GM21786 (cell line): ENCODE data around the gene JADE3.
"Not testable (repeated sequence)": the region's sequence is repeated elsewhere in the genome, so short reads cannot be mapped to it uniquely, and the experiment has no call there.

Experiments used
- ATAC-seq: cut with Tn5 transposase; IDR thresholded peaks from one replicate; pipeline ENCODE4 v1.9.1; 2021; ENCODE audit not compliant: unreplicated experiment

Gene JADE3

DNA sequence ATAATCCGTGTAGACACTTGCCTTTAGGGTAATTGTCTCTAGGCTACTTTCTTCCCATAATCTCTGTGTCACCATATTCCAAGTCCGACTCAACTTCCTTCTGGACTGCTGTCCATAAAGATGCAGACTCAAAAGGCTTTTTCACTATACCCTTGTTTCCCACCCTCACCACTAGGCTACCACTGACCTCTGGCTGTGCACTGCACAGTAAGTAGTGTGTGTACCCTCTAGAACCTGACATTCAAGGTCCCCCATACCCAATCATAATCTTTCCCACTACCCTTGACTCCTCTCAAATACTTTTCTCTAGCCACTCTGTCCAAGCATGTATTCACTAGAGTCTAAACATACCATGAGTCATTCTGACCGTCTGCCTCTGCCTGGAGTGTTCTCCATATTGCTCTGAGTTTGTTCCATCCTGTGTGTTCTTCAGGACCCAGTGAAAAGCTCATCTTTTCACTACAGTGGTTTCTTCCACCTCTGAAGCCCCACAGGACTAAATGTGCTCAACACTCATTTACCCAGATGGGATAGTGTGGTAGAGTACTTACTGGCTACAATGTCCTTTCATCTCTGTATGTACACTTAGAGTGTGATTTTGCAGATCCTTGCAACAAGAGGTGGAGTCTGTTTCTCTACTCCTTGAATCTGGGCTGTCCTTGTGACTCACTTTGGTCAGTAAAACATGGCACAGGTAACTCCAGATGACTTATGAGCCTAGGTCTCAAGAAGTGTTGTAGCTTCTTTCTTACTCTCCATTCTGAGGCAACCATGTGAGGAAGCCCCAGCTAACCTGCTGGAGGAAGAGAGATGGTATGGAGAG, 17.4 kb downstream of the JADE3 start:
- ATAC-seq = no peak

DNA sequence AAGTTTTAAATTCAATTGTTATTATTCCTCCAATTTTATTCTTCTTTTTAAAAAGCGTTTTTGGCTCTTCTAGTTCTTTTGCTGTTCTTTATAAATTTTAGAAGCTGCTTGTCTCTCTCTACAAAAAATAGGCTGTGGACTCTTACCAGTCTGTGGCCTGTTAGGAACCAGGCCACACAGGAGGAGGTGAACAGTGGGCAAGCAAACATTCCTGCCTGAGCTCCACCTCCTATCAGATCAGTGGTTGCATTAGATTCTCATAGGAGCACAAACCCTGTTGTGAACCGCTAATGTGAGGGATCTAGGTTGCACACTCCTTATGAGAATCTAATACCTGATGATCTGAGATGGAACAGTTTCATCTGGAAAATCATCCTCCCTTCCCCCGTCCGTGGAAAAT, 23.1 kb downstream of the JADE3 start:
- no peak for ATAC-seq

DNA sequence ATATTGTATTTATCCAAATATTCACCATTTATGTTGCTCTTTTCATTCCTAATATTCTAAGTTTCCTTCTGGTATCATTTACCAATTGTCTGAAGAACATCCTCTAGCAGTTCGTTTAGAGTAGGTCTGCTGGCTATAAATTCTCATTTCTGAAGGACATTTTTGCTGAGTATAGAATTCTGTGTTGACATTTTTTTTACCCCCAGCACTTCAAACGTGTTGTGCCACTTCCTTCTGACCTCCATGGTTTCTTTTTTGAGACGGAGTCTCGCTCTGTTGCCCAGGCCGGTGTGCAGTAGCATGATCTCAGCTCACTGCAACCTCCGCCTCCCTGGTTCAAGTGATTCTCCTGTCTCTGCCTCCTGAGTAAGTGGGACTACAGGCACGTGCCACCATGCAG, 26.4 kb downstream of the JADE3 start:
- ATAC-seq = no peak

- no peak for ATAC-seq
Observed at GRCh38 chrX:46941341-46941740, 29.1 kb downstream of the JADE3 start.

GRCh38 chrX:46953137-46953527, 40.9 kb downstream of the JADE3 start:
- peak; percentile 83 for ATAC-seq

DNA sequence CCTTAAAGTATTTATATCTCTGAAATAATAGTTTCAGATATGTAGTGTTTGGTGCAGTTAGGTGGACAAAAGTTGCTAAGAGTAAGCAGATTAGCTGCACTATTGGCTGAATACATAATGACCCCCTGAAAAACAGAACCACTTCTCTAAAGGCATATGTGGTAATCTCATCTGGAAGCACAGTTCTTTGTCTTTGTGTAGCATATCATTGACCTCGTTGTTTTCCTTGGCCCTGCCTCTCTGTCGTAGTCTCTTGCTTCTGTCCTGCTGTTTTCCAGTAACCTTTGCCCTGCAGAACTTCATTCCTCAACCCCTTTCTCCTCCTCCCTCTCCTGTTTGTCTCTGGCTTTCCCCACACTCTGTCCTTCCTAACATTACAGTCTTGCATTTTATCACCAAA, 41.4 kb downstream of the JADE3 start:
- ATAC-seq = peak; percentile 52

- ATAC-seq = no peak
Observed at GRCh38 chrX:46954716-46955115, 42.5 kb downstream of the JADE3 start.

DNA sequence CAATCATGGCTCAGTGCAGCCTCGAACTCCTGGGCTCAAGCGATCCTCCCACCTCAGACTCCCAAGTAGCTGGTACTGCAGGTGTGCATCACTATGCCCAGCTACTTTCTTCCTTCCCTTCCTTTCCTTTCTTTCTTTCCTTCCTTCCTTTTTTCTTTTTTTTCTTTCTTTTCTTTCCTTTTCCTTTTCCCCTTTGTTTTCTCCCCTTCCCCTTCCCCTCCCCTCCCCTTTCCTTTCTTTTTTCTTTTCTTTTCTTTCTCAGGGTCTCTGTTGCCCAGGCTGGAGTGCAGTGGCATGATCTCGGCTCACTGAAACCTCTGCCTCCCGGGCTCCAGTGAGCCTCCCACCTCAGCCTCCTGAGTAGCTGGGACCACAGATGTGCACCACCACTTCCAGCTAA, 44.4 kb downstream of the JADE3 start:
- not testable (repeated sequence) for ATAC-seq

- ATAC-seq = no peak
Observed at GRCh38 chrX:46957297-46957696, 45.1 kb downstream of the JADE3 start.

- no peak for ATAC-seq
Observed at GRCh38 chrX:46959101-46959500, 46.9 kb downstream of the JADE3 start.

- ATAC-seq = no peak
Observed at GRCh38 chrX:46959985-46960700, 47.9 kb downstream of the JADE3 start.

- ATAC-seq = no peak
Observed at GRCh38 chrX:46961097-46961496, 48.9 kb downstream of the JADE3 start.

DNA sequence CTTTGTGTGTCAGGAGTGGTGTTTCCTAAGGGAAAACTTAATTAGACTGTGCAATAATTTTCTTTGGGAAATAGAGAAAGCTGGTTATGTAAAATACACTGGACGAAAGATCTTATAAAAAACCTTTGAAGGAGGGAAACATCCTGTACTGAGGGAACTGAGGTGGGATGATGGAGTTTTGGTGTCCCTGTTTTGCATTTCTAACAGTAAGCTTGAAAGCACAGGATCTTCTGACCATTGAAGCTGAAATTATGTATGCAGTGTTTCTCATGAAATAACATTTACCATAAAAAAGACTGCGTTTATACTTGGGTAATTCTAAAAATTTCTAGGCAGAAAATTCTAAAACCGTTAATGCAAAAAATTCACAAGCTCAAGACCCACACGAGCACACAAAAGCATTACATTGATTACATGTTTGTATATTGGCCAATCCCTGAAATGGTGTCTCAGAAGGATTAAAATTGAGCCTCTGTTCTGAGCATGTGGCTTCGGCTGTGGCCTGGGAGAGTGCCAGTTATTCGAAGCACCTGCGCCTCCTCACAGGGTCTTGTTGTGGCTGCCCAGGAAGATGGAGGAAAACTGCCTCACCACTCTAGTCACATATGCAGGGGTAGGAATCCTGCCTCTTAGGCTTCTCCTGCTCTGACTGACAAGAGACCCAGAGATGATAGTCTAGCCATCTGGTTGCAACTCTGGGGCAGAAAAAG, 49.5 kb downstream of the JADE3 start:
- ATAC-seq = no peak

DNA sequence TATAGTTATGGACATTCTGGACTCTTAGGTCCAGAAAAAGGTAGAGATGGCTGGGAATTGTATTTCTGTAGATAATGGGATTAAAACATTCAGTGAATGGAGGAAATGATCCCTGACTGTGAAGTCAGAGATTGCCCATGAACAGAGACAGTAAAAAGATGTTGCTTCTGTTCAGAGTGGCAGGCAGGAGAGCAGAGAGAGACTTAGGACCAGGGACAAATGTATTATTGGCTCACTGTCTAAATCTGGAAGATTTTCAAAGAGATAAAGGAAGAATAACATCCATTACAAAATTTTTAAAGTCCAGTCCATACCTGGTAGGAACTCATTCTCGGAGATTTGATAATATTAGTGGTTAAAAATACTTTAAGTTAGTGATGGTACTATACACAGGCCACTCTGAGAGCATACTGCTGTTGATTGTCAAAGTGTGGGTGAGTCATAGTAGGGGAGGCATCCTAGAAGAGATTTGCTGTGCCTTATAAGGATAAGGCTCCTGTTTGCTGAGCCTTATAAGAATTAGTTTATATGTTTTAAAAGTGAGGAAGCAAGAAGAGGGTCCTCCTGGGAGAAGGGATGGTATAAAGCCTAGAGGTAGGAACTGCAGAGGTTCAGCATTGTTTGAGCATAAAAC, 53.0 kb downstream of the JADE3 start:
- ATAC-seq = no peak

DNA sequence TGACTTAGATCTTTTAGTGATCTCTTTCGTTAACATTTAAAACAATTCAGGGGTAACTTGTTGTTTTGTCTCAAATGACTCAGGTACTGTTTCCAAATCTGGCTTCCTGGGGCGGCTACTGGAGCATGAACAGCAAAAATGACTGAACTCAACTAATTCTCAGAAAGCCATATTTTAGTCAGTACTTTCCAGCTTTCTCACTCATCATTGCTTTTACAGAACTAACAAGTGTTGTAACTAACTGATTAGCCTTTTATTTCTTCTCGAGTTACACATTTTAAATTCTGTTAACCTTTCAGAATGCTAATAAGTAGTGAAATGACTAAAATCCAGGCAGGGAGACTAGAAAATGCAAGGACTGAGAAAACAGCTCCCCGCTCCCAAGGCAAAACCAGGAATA, 55.3 kb downstream of the JADE3 start:
- peak; percentile 49 for ATAC-seq

GRCh38 chrX:46977046-46977445, 64.8 kb downstream of the JADE3 start:
- ATAC-seq = not testable (repeated sequence)

DNA sequence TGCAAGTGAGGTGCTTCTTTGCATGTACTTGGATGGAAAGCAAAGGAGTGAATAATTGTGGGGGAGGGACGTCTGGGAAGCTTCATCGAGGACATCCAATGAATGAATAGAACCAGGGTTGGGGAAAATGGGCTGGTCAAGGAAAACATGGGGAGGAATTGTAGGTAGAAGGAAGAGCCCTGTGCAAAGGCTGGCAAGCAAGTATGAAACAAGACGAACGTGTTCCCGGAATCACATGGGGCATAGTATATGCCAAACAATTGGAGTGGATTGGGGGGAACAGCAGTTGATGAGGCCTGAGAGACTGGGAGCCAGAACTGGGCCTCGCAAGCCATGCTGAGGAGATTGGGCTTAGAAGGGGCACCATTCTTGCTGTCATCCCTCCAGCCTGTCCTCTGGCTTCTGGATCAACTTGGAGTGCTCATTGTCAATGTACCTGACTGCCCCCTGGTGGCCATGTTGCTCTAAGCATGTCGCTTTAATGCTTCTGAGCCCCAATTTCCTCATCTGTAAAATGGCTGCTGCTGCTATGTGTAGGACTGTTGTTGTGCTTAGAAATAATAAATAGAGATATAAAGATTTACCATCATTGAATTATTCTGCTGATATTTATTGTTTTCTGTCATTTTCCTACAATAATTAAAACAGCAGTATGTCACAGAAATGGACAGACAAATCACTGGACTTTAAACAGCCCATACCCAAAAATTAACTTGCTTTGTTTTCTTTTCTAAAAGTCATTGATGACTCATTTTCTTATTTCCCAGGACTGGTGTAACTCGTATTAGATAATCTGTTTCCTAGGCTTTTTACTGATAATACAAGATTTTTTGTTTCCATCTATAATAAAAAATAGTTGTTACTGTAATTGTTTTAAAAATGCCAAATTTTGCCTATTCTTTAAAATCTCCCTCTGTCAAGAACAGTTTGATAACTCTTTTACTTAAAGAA, 66.4 kb downstream of the JADE3 start:
- peak; percentile 69 for ATAC-seq

- no peak for ATAC-seq
Observed at GRCh38 chrX:46984705-46985104, 72.5 kb downstream of the JADE3 start.

DNA sequence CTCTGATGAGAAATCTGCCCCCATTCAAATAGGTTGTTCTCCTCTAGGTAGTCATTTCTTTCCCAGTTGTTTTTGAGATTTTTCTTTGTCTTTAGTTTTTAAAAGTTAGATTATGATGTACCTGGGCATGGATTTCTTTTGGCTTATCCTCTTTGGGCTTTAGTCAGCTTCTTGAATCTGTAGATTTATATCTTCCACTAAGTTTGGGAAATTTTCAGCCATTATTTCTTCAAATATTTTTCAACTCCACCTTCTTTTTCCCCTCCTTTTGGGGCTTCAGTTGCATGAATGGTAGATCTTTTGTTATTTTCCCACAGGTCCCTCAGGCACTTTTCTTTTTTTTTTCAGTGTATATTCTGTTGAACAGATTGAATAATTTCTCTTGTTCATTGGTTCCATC, 77.3 kb downstream of the JADE3 start:
- ATAC-seq = no peak

GRCh38 chrX:46991664-46992063, 79.4 kb downstream of the JADE3 start:
- no peak for ATAC-seq
